ENCODE data around the gene TGM5.

GRCh38 chr15:43214169-43214568 lies 52.6 kb downstream of the TGM5 start:
- TF ChIP-seq CTCF (IDR thresholded peaks at IDR 0.05) (no peak), POLR2AphosphoS5 (IDR thresholded peaks at IDR 0.05) (no peak), EP300 (IDR thresholded peaks at IDR 0.05) (no peak)

All from gastroesophageal sphincter (tissue), 3 donors.